GM21786 (cell line): ENCODE measurements around the gene TREM2.
"Not testable (repeated sequence)": the region's sequence is repeated elsewhere in the genome, so short reads cannot be mapped to it uniquely, and the experiment has no call there.

Experiments used
- ATAC-seq: cut with Tn5 transposase; IDR thresholded peaks from one replicate; pipeline ENCODE4 v1.9.1; 2021; ENCODE audit not compliant: unreplicated experiment

TREM2 gene

GRCh38 chr6:41162687-41163418, at the start of gene TREM2:
TREM2 (minus strand) TSS chr6:41163116; CDS start chr6:41163082, 34 bp downstream.
- ATAC-seq: no peak

DNA sequence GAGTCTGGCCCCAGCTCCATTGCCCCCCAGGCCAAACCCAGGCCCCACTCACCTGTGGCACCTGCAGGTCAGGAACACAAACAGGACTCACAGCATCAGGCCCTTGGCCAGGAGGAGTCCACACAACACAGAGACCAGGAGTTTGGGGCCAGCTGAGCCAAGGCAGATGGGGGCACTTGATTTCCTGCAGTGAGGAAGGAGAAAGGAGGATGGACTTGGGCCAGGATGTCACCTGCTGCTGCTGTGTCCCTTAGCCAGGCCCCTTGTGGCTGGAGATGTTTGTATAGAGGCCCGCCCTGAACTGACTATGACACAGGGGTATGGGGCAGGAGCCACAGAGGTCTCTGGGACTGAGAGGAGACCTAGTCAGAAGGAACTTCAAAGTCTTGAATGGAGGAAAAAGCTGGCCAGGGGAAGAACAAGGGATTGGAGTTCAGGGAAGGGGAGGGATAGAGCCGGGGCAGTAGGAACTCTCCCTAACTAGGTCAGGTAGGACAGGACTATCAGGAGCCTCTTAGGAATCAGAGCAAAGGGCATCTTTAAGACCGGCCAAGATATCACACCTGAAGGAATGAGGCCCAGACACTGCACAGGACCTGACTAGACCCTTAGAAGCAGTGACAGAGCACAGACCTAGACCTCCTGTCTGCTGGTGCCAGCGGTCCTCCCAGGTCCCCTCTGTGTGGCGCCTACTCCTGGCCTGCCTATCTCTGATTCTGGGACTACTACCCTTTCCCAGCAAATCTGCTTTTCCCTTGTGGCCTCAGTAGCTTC, 46.8 kb upstream of the TREM2 start:
- ATAC-seq: no peak

DNA sequence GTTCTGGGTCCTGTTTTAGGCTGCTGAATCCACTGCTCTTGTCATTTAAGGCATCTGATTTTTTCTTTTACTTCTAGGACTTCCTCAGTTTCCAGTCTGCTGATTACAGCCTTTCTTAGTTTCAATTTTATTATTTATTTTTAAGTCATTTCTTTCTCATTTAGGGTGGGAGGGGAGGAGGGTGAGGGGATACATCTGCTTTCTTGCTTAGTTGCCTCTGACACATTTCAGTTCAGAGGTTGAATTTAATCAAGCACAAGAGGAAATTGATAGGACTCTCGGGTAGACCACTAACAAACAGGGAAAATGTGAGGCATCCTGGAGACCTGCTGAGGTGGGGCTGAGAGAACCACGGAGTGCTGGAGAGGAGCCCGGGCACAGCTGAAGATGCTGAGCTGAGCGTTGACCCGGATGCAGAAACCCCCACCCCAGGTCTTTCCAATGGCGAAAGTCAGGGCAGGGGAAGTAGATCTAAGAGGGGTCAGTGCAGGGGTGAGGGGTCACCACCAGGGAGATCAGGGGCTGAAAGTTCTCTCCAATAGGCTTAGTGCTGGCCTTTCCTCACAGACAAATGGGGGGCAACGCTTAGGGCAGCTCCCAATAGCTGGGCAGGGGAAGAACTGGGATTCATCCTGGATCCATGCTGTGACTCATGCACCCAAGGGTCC, 45.7 kb upstream of the TREM2 start:
- no peak for ATAC-seq

DNA sequence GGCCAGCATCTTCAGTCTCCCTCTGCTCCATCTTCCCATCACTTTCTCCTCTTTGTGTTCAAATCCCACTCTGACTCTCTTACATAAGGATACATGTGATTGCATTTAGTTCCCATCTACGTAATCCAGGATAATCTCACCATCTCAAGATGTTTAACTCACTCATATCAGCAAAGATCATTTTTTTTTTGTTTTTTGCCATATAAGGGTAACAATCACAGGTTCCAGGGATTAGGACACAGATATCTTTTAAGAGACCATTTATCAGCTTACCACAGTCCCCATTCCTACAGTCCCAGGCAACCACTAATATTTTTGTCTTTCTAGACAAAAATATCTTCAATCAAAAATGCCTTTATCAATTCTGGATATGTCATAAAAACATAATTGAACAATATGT, 41.2 kb upstream of the TREM2 start:
- no peak for ATAC-seq

- ATAC-seq: no peak
Observed at GRCh38 chr6:41201764-41202173, 38.9 kb upstream of the TREM2 start.

- peak; percentile 43 for ATAC-seq
Observed at GRCh38 chr6:41200901-41201763, 38.2 kb upstream of the TREM2 start, which contains the start of gene TREML2. TREML2 (minus strand) TSS chr6:41201149; CDS start chr6:41201008, 141 bp downstream.

- ATAC-seq: peak; percentile 20
Observed at GRCh38 chr6:41200296-41200900, 37.5 kb upstream of the TREM2 start.

GRCh38 chr6:41199552-41200246, 36.8 kb upstream of the TREM2 start:
- ATAC-seq: peak; percentile 60

DNA sequence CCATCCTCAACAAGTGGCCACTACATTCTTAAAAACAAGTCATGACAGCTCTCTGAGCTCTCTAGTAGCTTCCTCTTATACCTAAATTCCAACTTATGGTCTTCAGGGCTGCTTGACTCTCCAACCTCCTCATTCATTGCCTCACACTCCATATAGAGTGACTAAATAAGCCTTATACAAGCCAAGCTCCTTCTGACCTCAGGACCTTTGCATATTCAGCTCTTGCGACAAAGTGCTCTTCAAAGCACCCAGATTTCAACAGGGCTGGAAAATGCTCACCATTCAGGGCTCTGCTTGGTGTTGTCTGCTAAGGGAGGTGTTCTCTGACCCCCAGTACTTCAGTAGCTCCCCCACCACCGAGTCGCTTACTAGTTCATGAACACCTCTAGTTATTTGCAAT, 34.3 kb upstream of the TREM2 start:
- ATAC-seq: no peak

GRCh38 chr6:41194386-41194785, 31.5 kb upstream of the TREM2 start:
- ATAC-seq: no peak

DNA sequence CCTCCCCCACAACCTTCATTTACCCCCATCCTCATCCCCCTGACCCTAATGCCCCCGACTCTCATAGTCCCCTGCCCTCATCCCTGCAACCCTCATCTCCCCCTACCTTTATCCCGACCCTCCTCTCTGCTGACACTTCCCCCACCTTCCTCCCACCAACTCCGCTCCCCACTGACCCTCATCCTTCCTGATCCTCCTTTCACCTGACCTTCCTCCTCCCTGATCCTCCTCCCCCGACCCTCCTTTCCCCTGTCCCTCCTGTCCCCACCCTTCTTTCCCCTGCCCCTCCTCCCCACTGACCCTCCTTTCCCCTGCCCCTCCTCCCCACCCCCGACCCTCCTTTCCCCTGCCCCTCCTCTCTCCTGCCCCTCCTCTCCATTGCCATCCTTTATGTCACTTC, 31.0 kb upstream of the TREM2 start:
- no peak for ATAC-seq

DNA sequence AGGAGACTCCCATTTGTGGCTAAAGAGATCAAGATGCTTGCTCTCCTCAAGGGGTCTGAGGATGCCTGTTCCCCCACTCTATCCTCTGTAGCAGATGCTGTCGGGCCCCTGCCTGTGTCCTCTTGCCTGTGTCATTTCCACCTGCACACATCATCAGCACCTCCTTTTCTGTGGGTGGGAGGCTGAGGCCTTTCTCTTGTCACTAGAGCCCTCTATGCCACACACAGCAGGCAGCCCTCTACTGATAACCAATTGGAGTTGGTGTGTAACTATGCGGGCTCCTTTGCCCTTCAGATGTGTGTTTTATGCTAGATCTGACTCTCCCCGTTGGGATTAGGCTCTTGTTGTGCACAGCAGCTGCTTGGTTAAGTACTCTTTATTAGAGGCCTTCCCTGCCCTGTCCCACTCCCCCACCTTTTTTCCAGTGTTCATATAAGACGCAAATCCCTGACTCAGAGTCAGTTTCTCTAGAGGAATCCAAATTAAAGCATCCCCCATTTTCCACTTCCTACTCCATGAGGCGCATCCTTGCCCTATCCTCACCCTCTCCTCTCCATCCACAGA, 30.3 kb upstream of the TREM2 start:
- ATAC-seq: no peak

DNA sequence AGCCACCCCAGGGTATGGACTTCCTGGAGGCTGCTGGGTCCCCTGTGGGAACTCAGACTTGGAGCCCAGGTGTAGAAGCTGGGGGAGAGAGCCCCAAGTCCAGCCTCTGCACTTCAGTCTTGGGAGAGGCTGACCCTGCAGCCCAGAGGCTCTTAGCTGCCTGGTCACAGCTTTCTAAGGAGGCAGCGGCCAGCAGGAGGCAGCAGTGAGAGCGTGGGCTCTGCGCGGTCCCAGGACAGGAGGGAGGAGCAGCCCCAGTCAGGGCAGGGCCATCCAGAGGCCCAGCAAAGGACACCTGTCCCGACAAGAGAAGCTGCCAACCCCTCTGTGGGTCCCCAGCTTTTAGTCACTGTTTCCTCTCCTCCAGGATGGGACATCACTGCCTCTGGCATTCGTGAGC, 28.7 kb upstream of the TREM2 start:
- ATAC-seq: no peak

- no peak for ATAC-seq
Observed at GRCh38 chr6:41190791-41191190, 27.9 kb upstream of the TREM2 start.

- ATAC-seq: no peak
Observed at GRCh38 chr6:41189967-41190366, 27.1 kb upstream of the TREM2 start.

- ATAC-seq: not testable (repeated sequence)
Observed at GRCh38 chr6:41189046-41189445, 26.1 kb upstream of the TREM2 start.

GRCh38 chr6:41187924-41188886, 25.3 kb upstream of the TREM2 start:
- ATAC-seq: no peak

DNA sequence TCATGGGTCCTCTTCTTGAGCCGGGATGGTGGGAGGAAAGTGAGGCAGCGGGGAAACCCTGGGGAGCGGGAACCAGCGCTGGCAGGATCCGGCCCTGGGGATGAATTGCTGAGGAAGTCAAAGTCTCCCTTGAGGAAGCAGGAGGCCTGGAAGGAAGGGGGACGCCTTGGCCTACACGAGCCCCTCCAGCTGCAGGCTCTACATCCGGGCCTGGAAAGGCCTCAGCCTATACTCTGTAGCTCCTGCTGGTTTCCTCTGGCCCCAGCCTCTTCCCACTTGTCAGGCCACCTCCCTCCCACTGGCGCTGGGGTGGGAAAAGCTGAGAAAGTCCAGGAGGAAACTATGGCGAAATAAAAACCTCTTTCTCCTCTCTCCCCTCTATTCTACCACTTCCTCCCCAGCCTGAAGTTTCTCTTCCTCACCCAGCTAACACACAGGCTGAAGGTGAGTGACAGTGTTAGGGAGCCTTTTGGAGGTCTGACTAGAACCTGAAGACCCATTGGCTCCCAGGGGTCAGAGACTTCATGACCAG, 23.2 kb upstream of the TREM2 start:
- ATAC-seq: no peak
